Erythroblast (primary cell): ENCODE results near the gene PPP1R37.

Experiments used
- GATA1 ChIP-seq: IDR thresholded peaks from 2 replicates; pipeline ENCODE4 v1.6.1; 2011; ENCODE audit warnings: low read depth, mild to moderate bottlenecking, control low read depth, low read length, moderate library complexity
- POLR2A ChIP-seq: IDR thresholded peaks from 2 replicates; pipeline ENCODE4 v1.6.1; 2011; ENCODE audit warnings: mild to moderate bottlenecking, low read length

GRCh38 chr19:45164577-45165335, 71.8 kb downstream of the PPP1R37 start:
- peak; percentile 19 for TF ChIP-seq POLR2A
- TF ChIP-seq GATA1: no peak
